Astrocyte (in vitro differentiated cells and primary cell): ENCODE measurements around the gene TRAF7. TPM values are rescaled to one million over a fixed set of nuclear protein-coding genes. Genes with fewer than 3 reads are reported as not detected.

Experiments used
- DNase-seq: peaks from one replicate; pipeline ENCODE4 v3.0.0-alpha.2; 2010; ENCODE audit warnings: low read depth
- FAIRE-seq: peaks from 2 replicates; lab custom pipeline; 2011; peaks lifted over from hg19 to GRCh38; lab: Jason Lieb, UNC
- H2AFZ ChIP-seq: 2 replicates; pipeline ENCODE4 v1.6.0; 2012; ENCODE audit warnings: low read depth, low read length, inconsistent platforms
- H3K27ac ChIP-seq: 2 replicates; pipeline ENCODE4 v1.5.1; 2011; ENCODE audit warnings: low read depth, low read length, inconsistent platforms
- H3K27me3 ChIP-seq: 2 replicates; pipeline ENCODE4 v1.6.0; 2011; ENCODE audit warnings: low read length, inconsistent platforms; ENCODE audit not compliant: insufficient read depth
- H3K36me3 ChIP-seq: 2 replicates; pipeline ENCODE4 v1.5.1; 2011; ENCODE audit warnings: low read length, inconsistent platforms; ENCODE audit not compliant: insufficient read depth
- H3K4me1 ChIP-seq: 2 replicates; pipeline ENCODE4 v1.5.1; 2011; ENCODE audit warnings: low read length, inconsistent platforms; ENCODE audit not compliant: insufficient read depth
- H3K4me2 ChIP-seq: 2 replicates; pipeline ENCODE4 v1.6.0; 2012; ENCODE audit warnings: low read length, inconsistent platforms
- H3K4me3 ChIP-seq: 2 replicates; pipeline ENCODE4 v1.5.1; 2011; ENCODE audit warnings: low read depth, mild to moderate bottlenecking, low read length, inconsistent platforms; ENCODE audit not compliant: insufficient read depth
- H3K79me2 ChIP-seq: 2 replicates; pipeline ENCODE4 v1.6.0; 2012; ENCODE audit warnings: mild to moderate bottlenecking, low read length, inconsistent platforms; ENCODE audit not compliant: insufficient read depth
- H3K9ac ChIP-seq: 2 replicates; pipeline ENCODE4 v1.6.0; 2012; ENCODE audit warnings: mild to moderate bottlenecking, low read length, inconsistent platforms
- H3K9me3 ChIP-seq: 2 replicates; pipeline ENCODE4 v1.5.1; 2012; ENCODE audit warnings: low read depth, mild to moderate bottlenecking, low read length, inconsistent platforms; ENCODE audit not compliant: insufficient read depth
- H4K20me1 ChIP-seq: 2 replicates; pipeline ENCODE4 v1.6.0; 2012; ENCODE audit warnings: low read length, inconsistent platforms; ENCODE audit not compliant: insufficient read depth
- H3K27ac Mint-ChIP-seq: one replicate; pipeline ENCODE4 v1.8.0; 2021; ENCODE audit warnings: mild to moderate bottlenecking, mixed read lengths; ENCODE audit not compliant: unreplicated experiment
- H3K27me3 Mint-ChIP-seq: one replicate; pipeline ENCODE4 v1.8.0; 2021; ENCODE audit warnings: low read depth, mixed read lengths; ENCODE audit not compliant: unreplicated experiment
- H3K36me3 Mint-ChIP-seq: one replicate; pipeline ENCODE4 v1.8.0; 2021; ENCODE audit warnings: low read depth, mixed read lengths; ENCODE audit not compliant: unreplicated experiment
- H3K4me1 Mint-ChIP-seq: one replicate; pipeline ENCODE4 v1.8.0; 2021; ENCODE audit warnings: low read depth, mixed read lengths; ENCODE audit not compliant: unreplicated experiment
- H3K4me3 Mint-ChIP-seq: one replicate; pipeline ENCODE4 v1.8.0; 2021; ENCODE audit warnings: mild to moderate bottlenecking, moderate library complexity, mixed read lengths; ENCODE audit not compliant: unreplicated experiment
- H3K9me3 Mint-ChIP-seq: one replicate; pipeline ENCODE4 v1.8.0; 2021; ENCODE audit warnings: mild to moderate bottlenecking, mixed read lengths; ENCODE audit not compliant: unreplicated experiment
- EZH2 ChIP-seq: IDR thresholded peaks from 2 replicates; pipeline ENCODE4 v1.6.1; 2012; ENCODE audit warnings: mild to moderate bottlenecking, low read length, inconsistent platforms; ENCODE audit not compliant: insufficient read depth
- total RNA-seq: library from RNA; stranded (reverse); gene quantifications from 2 replicates; pipeline ENCODE4 v1.2.1, GENCODE V29; 2021
- TF ChIP-seq, protein P1 (sequence below): IDR thresholded peaks from 2 replicates; pipeline ENCODE4 v1.5.1; 2011; ENCODE audit warnings: low read depth, mild to moderate bottlenecking, inconsistent platforms, low read length, moderate library complexity; ENCODE audit not compliant: insufficient read depth

TRAF7 gene
- total RNA-seq, 1 donor from 2014 or later = 92.1 TPM

DNA sequence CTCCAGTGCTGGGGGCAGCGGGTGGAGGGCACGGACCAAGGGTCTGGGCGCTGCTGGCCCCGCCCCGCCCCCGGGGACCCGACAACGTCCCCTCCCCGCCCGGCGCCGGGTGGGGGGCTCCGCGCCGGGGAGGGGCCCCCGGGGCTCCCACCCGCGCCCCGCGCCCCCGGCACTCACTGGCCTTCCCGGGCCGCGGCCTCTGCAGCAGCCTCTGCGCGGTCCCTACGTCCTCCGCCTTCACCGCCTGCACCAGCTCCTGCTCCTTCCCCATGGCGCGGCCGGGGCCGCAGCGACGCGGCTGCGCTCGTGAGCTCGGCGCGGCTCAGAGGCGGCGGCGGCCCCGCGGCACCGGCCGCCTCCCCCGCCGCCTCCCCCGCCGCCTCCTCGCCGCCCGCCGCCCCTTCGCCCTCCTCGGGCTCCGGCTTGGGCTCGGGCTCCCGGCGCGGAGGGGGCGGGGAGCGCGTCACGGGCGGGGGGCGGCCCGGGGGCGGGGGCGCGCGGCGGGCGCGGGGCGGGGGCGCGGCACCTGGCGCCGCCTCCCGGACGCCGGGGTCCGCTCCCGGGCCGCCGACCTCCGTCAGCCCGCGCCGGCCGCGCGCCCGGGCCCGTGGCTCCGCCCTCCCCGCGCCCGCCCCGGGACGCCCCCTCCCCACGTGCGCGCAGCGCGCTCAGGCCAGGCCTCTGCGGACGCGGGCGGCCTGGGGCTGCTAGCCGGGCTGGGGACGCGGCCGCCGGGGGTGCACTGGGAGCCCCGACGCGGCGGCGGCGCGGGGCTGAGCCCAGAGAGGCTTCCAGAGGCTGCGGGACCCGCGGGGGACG lies 40.8 kb downstream of the TRAF7 start, which contains the start of gene CASKIN1:
Gene CASKIN1 (minus strand): TSS at position 444 of the 819 bp plus-strand sequence. CDS start 173 bp downstream, at position 271.
- no peak within 1 kb of the TSS for H3K27ac ChIP-seq
- H3K27ac Mint-ChIP-seq = no peak within 1 kb of the TSS
- H3K4me2 ChIP-seq = peak within 1 kb of the TSS; percentile 70

DNA sequence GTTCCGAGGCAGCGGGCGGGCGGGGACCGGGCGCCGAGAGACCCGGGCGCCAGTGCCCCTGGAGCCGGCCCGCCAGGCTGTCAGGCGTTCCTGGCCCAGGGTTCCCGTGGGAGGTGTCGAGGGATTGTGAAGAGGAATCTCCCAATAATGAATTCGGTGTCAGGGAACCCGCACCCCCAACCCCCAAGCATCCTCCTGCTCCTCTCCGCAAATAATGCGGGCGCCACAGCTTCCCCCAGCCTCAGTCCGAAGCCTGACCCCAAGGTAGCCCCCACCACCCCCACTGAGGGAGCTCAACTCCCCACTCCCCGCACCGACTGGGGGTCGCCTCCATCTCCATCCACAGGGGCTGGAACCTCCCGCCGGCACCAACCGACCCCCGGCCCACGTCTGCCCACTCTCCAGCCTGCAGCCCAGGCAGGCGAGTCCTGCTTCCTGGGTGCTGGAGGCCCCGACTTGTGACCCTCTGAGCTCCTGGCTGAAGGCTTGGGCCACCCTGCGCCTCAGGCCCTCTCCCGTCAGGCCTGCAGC lies 41.5 kb downstream of the TRAF7 start:
- peak overlapping the region; percentile 59 for H3K4me2 ChIP-seq
- no peaks in the 10 kb centered on the region for H3K4me1 ChIP-seq
- H3K27me3 Mint-ChIP-seq = peaks cover 47% of the 10 kb centered on the region
- H3K27me3 ChIP-seq = peaks cover 26% of the 10 kb centered on the region
- H3K9me3 Mint-ChIP-seq = peaks cover 4% of the 10 kb centered on the region
- no peak overlapping the region for H3K27ac ChIP-seq
- DNase-seq (no peak), FAIRE-seq (no peak)
- no peaks in the 10 kb centered on the region for H3K36me3 ChIP-seq
- H3K27ac Mint-ChIP-seq = no peak overlapping the region
- H2AFZ ChIP-seq = no peak overlapping the region
- no peaks in the 10 kb centered on the region for H3K4me1 Mint-ChIP-seq
- no peak overlapping the region for H3K9ac ChIP-seq
- no peaks in the 10 kb centered on the region for H3K9me3 ChIP-seq
- peaks cover 3% of the 10 kb centered on the region for H3K36me3 Mint-ChIP-seq
- peak overlapping the region; percentile 45 for H3K4me3 Mint-ChIP-seq
- H4K20me1 ChIP-seq = peaks cover 11% of the 10 kb centered on the region
- no peak overlapping the region for H3K4me3 ChIP-seq
- peak; percentile 80 for TF ChIP-seq EZH2
- TF ChIP-seq, protein P1, sequence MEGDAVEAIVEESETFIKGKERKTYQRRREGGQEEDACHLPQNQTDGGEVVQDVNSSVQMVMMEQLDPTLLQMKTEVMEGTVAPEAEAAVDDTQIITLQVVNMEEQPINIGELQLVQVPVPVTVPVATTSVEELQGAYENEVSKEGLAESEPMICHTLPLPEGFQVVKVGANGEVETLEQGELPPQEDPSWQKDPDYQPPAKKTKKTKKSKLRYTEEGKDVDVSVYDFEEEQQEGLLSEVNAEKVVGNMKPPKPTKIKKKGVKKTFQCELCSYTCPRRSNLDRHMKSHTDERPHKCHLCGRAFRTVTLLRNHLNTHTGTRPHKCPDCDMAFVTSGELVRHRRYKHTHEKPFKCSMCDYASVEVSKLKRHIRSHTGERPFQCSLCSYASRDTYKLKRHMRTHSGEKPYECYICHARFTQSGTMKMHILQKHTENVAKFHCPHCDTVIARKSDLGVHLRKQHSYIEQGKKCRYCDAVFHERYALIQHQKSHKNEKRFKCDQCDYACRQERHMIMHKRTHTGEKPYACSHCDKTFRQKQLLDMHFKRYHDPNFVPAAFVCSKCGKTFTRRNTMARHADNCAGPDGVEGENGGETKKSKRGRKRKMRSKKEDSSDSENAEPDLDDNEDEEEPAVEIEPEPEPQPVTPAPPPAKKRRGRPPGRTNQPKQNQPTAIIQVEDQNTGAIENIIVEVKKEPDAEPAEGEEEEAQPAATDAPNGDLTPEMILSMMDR = no peak
- H3K79me2 ChIP-seq = no peaks in the 10 kb centered on the region

More for the DNA sequence above, 40.8 kb downstream of the TRAF7 start, which contains the start of gene CASKIN1:
- Histone ChIP-seq H2AFZ (no peak within 1 kb of the TSS), H3K9me3 (no peaks in the 10 kb centered on the region), H3K4me1 (no peaks in the 10 kb centered on the region), H3K79me2 (no peaks in the 10 kb centered on the region), H3K27me3 (peaks cover 26% of the 10 kb centered on the region), H3K4me3 (no peak within 1 kb of the TSS), H3K36me3 (no peaks in the 10 kb centered on the region), H3K9ac (no peak within 1 kb of the TSS), H4K20me1 (peaks cover 11% of the 10 kb centered on the region)
- H3K4me3 Mint-ChIP-seq = peak within 1 kb of the TSS; percentile 45
- H3K4me1 Mint-ChIP-seq = no peaks in the 10 kb centered on the region
- H3K36me3 Mint-ChIP-seq = peaks cover 3% of the 10 kb centered on the region
- H3K27me3 Mint-ChIP-seq = peaks cover 49% of the 10 kb centered on the region
- no peak for DNase-seq
- TF ChIP-seq, protein P1 = no peak
- H3K9me3 Mint-ChIP-seq = no peaks in the 10 kb centered on the region
- no peak for FAIRE-seq

DNA sequence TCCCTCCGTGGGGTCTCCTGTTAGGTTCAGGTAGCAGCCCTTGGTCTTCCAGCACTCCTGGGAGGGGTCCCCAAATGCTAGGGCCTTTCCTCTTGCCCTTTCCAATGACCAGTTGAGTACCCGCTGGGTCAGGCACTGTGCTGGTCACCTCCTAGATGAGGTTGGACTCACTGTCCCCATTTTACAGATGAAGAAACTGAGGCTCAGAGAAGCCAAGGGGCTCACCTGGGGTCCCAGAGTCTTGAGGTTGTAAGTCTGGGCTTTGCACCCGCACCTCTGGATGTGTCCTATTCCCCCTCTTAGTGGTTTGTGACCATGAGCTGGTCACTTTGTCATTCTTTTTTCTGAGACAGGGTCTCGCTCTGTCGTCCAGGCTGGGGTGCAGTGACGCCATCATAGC lies 42.2 kb downstream of the TRAF7 start:
- no peak for DNase-seq
- Histone ChIP-seq H3K79me2 (no peaks in the 10 kb centered on the region), H3K4me1 (no peaks in the 10 kb centered on the region), H3K9ac (no peak overlapping the region), H3K4me3 (no peak overlapping the region), H3K27me3 (peaks cover 26% of the 10 kb centered on the region), H3K4me2 (no peak overlapping the region), H2AFZ (no peak overlapping the region), H3K36me3 (no peaks in the 10 kb centered on the region), H3K9me3 (no peaks in the 10 kb centered on the region), H3K27ac (no peak overlapping the region), H4K20me1 (peaks cover 11% of the 10 kb centered on the region)
- TF ChIP-seq, protein P1 = no peak
- no peak for TF ChIP-seq EZH2
- Mint-ChIP-seq H3K4me3 (peak overlapping the region; percentile 55), H3K9me3 (peaks cover 7% of the 10 kb centered on the region), H3K36me3 (no peaks in the 10 kb centered on the region), H3K4me1 (no peaks in the 10 kb centered on the region), H3K27me3 (peaks cover 45% of the 10 kb centered on the region), H3K27ac (no peak overlapping the region)
- no peak for FAIRE-seq
